NCI-H146 treated with DMSO at 0.1 percent for 48 hours (cell line): ENCODE measurements around the gene CPO.

Experiments
- DNase-seq: peaks from one replicate; lab custom pipeline; 2025; ENCODE audit not compliant: unreplicated experiment; lab: John Stamatoyannopoulos, UW

The CPO gene

GRCh38 chr2:206971805-206972204, 32.5 kb downstream of the CPO start:
- DNase-seq: no peak

DNA sequence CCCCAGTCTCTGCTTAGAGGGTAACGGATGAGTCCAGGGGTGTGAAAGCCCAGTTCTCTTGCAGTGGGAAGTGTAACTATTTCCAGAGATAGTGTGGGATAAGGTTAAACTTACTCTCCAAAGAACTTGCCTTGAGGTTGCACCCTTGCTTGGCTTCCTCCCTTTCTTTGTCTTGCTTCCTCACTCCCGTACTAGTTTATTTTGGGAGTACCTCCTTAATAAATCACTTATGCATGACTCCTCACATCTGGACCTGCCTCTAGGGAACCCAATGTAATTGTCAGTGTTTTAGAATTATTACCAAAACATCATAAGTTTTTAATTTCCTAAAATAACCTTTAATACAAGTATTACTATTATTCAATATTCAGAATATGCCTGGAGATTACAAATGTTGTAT, 35.2 kb downstream of the CPO start:
- no peak for DNase-seq

DNA sequence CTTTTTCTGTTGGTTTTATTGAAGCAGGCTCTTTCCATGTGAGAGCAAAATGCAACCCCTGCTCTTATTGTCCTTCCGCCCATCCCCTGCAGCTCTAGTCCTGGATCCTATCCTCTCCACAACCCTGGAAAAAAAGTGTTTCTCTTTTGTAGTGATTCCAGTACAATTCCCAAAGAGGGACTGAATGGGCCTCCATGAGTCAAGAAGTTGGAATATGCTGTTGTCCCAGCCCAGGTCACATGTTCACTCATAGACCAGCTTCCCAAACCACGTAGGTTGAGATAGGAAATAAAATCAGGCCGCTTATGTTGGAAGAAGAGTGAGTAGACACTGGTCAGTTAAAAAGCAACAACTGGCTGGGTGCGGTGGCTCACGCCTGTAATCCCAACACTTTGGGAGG, 39.4 kb downstream of the CPO start:
- DNase-seq: no peak

DNA sequence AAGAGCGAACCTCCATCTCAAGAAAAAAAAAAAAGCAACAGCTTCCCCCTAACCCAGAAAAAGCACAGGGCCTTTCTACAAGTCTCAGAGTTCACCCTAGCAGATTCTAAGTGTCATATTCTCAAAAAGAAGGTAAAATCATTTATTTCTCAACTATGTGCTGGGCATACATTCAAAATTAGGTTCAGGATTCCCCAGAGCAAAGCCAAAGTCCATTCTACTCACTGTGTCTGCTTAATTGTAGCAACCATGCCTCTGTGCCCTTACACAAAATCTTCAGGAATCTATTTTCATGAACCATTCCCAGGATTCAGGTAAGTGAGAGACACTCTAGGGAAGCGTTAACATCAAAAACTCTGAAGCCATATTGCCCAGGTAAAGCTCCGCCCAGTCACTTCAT, 40.0 kb downstream of the CPO start:
- no peak for DNase-seq

DNA sequence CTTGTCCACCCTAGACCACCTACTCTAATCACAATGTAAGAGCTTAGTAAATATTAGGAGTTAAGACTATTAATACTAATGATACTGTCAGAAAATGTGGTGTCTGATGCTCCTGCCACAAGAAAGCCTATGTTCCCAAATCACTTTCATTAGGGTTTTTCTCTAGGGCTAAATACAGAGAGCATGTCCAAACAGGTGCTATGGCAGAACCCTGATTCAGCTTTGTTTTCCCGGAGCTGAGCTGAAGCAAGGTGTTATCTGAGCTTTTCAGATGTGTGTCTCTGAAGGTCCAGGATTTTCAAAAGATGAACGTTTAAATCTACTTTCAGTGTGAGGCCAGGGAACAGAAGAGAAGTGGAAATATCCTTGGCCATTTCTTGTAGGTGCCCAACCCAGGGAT, 40.6 kb downstream of the CPO start:
- no peak for DNase-seq

DNA sequence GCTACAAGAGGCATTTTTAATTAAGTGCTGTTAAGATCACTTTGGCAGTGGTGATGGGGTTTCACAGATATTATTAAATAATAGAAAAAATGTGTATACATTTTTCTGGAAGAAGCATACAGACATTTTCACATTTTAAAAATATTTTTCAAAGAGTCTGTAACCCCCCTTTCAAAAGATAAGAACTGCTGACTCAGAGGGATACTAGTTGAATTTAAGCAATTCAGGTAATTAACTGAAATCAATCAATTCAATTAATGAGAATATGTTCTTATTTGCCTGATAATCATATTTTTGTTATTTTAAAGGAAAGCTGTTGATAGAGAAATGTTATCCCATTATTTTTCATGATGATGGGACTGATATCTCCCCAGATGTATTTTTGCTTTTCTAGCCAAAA, 41.1 kb downstream of the CPO start:
- DNase-seq: no peak

DNA sequence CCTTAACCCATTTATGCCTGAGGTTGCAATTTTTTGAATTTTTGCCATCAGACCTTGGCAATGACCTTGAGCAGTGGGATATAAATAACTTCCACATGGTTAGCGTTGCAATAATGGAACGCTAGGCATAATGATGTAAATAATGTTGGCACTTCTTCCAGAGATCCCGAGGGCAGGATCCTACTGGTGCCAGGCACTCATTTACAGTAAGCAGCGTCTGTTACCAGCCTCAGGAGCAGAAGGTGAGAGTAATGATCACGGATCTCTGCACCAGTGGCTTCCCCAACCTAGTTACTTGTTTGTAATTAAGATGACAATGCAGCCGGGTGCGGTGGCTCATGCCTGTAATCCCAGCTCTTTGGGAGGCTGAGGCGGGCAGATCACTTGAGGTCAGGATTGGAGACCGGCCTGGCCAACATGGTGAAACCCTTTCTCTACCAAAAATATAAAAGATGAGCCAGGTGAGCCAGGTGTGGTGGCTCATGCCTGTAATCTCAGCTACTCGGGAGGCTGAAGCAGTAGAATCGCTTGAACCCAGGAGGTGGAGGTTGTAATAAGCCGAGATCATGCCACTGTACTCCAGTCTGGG, 41.9 kb downstream of the CPO start:
- DNase-seq: no peak

DNA sequence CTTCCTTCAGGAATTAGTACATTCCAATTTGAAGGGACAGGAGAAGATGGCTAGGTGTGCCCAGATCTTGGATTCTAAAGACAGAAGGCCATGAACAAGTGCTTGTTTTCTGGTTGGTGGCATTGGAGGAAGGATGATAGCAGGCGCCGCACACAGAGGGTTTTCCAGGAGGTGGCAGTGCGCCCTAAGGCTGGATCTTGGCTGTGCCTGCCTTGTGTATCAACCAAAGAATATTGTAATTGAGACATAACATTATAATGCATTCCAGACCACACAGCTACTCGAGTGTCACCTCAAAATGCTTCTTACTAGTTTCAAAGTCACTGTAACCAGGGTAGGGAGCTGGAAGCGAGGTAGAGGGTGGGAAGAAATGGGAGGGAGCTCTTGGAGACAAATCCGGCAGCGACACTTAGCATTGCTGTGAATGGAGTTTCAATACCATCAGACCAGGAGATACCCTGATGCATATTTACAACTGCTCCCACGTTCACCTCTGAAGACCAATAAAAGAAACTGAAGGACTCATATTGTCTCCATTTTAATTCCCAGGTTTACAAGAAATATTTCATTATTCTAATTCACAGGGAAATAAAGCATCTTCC, 42.5 kb downstream of the CPO start:
- DNase-seq: no peak

DNA sequence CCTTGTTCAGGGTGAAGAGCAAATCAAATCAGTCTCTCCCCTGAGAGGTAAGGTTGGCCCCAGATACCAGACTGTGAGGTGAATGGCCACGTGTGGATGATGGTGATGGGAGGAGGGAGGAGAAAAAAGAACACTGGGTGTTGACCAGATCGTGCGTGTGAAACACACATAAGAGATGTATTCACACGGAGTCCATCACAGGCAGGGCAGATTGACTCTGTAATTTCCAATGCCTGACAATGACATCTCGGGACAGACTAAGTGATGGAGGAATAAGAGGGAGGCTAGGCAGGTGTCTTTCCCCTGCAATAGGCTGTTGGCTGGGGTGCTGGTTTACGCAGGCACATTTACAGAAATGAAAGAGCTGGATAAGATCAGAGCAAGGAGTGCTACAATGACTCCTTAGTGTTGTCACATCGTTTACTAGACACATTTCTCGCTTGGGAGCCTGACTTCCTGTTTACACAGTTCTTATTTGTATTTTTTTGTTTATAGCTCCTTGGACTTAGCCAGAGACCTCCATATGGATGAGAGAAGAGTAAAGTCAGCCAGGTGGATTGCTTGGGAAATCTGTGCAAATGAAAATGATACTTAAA, 43.1 kb downstream of the CPO start:
- no peak for DNase-seq

- DNase-seq: no peak
Observed at GRCh38 chr2:206983161-206983859, 44.0 kb downstream of the CPO start.

- DNase-seq: no peak
Observed at GRCh38 chr2:206984206-206984605, 44.9 kb downstream of the CPO start.

GRCh38 chr2:206986943-206987342, 47.6 kb downstream of the CPO start:
- DNase-seq: no peak

- DNase-seq: no peak
Observed at GRCh38 chr2:206987810-206988209, 48.5 kb downstream of the CPO start.

DNA sequence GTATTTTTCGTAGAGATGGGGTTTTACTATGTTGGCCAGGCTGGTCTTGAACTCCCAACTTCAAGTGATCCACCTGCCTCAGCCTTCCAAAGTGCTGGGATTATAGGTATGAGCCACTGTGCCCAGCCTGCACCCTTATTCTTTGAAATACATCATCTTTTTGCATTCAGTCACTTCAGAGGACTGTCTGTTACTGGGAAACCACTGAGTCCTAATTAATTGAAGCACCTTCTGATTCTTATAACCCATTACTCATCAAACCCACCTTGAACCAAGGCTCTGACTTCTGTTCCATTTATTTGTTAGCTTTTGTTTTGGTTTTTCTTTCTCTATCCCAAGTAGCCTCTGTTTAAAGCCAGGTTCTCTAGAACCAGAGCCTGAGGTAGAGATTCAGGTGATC, 49.6 kb downstream of the CPO start:
- no peak for DNase-seq

DNA sequence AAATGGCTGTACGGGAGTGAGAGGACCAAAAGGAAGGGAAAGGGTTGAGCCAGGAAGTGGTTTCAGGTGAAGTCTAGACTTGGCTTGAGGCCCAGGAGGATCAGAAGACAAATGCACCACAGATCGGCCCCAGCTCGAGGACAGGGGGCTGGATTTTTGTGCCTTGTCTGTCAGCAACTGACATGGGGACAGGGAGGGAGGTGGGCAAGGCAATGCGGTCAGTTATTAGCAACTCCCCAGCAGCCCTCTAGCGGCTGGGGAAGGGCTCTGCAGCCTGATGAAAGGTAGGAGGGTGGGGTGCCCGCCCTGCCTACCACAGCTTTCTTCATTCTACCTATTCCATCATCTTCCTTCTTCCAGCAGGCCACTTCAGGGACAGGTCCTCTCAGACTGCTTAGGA, 50.0 kb downstream of the CPO start:
- DNase-seq: no peak

DNA sequence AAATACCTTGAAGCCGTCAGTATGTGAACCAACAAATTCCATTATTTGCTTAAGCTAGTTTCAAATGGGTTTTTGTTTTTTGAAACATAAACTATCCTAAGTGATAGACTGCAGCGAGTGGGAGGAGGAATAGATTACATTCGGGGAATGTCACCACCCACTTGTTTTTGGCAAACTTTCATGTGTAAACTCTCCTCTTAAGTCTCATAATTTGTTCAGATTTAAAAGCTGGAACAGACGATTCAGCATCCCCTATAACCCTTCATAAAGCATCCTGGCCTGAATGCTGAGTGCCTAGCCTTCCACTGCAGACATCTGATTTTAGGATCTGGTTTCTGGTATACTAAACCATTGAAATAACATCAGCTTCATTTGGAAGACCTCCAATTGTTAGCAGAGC, 51.0 kb downstream of the CPO start:
- DNase-seq: no peak

DNA sequence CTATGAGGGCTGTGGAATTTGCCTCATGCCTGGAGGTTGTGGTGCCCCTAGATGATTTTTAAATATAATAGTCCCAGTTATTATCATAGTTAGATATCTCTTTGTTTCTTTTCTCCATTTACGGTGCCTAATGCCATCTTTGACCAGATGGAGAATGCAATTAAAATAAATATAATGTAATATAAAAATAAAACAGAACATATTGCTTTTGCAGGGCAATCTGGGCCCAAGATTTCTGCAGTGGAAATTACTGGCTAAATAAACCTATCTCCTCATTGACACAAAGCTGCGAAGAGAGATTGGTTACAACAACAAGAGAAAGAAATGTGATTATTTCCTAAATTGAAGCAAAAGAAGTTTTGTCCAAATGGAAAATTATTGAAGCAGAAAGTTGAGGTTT, 51.8 kb downstream of the CPO start:
- no peak for DNase-seq

- DNase-seq: no peak
Observed at GRCh38 chr2:206993396-206993911, 54.1 kb downstream of the CPO start.

DNA sequence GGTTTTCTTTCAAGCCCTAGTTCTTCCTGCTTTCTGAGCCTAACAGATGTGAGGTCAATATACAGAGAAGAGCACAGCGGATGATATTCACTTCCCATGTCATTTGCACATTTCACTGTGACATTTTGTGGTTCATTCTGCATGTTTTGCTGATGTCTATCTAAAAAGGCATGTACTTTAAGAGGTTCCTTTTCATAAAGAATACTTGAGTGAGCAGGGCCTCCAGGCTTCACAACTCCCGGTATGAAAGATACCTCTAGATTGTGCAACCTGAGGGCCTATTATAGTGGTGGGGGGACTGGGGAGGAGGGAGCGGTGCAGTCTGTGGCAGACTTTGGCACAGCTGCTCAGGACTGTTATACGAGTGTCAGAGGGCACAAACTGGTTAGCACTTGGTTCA, 54.6 kb downstream of the CPO start:
- DNase-seq: no peak

DNA sequence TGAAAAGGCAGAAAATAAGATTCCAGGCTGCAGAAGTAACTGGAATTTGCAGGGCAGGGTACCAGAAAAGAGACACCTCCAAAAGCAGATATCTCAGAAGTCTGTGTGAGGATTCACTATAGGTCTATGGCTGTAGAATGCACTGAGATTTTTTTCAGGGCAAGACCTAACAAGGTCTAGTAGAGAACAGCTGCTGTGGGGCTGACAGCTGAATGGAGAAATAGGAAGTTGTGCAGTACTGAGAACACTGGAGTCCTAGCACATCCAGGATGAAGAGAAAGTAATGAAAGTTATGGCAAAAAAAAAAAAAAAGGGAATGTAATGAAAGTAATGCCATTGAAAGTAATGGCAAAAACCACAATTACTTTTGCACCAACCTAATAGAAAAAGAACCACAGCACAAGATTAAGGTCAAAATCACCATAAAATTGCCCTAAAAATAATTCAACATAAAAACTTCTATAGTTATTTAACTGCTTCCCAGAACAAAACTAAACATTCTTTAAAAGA, 57.3 kb downstream of the CPO start:
- DNase-seq: no peak

GRCh38 chr2:207008105-207008990, 69.0 kb downstream of the CPO start:
- no peak for DNase-seq
